Motor neuron (in vitro differentiated cells): ENCODE results near the gene PFN3. TPM values are rescaled to one million over a fixed set of nuclear protein-coding genes. Genes with fewer than 3 reads are reported as not detected.

Source experiments
- ATAC-seq, 8 experiments: fragments of 200-7000 bp; cut with Tn5 transposase; replicated peaks in 6 of 8; 2 replicates each; pipeline ENCODE4 v1.8.0; 2021; ENCODE audit warnings: mild to moderate bottlenecking in 8 of 8, moderate library complexity in 8 of 8
- H3K27ac ChIP-seq, 2 donors: fragments of 250-450 bp; sonication (Bioruptor Pico); 2 replicates each; pipeline ENCODE4 v1.9.0; 2021; ENCODE audit warnings: antibody characterized with exemption in 2 of 2, mild to moderate bottlenecking in 2 of 2, moderate library complexity in 1 of 2
- H3K4me1 ChIP-seq, 2 donors: fragments of 250-450 bp; sonication (Bioruptor Pico); replicated peaks in 1 of 2; 2 replicates each; pipeline ENCODE4 v1.6.1; 2021; ENCODE audit warnings: antibody characterized with exemption in 2 of 2, mild to moderate bottlenecking in 2 of 2, moderate library complexity in 1 of 2
- H3K4me3 ChIP-seq, 5 donors: fragments of 250-450 bp; sonication (Bioruptor Pico); 2 replicates each; pipeline ENCODE4 v1.9.0; 2021; ENCODE audit warnings: antibody characterized with exemption in 5 of 5, mild to moderate bottlenecking in 5 of 5, moderate library complexity in 4 of 5
- WGBS, 10 experiments: fragments of 450-650 bp; shearing (Covaris generic); methylation state at CpG; one replicate each; pipeline ENCODE4 v1.0.0; 2022; 5-methylcytosine and 5-hydroxymethylcytosine counted together
- in situ Hi-C, 9 experiments: fragments of 400-800 bp; cut with MboI; loops; one replicate each; pipeline ENCODE4 v1.15.0; 2021; ENCODE audit warnings: low sequenced_read_pairs in 9 of 9, low pct_unique_long_range_greater_than_20kb in 2 of 9; ENCODE audit not compliant: unreplicated experiment in 9 of 9
- total RNA-seq, 8 experiments: library from RNA; unstranded; fragments of 300-600 nt; gene quantifications; 2 replicates each; pipeline versions ENCODE4 v1.2.3 to v1.2.4, GENCODE V29; 2022

The PFN3 gene
- total RNA-seq, 8 experiments from 2014 or later: 0.92 TPM; not detected in 7

DNA sequence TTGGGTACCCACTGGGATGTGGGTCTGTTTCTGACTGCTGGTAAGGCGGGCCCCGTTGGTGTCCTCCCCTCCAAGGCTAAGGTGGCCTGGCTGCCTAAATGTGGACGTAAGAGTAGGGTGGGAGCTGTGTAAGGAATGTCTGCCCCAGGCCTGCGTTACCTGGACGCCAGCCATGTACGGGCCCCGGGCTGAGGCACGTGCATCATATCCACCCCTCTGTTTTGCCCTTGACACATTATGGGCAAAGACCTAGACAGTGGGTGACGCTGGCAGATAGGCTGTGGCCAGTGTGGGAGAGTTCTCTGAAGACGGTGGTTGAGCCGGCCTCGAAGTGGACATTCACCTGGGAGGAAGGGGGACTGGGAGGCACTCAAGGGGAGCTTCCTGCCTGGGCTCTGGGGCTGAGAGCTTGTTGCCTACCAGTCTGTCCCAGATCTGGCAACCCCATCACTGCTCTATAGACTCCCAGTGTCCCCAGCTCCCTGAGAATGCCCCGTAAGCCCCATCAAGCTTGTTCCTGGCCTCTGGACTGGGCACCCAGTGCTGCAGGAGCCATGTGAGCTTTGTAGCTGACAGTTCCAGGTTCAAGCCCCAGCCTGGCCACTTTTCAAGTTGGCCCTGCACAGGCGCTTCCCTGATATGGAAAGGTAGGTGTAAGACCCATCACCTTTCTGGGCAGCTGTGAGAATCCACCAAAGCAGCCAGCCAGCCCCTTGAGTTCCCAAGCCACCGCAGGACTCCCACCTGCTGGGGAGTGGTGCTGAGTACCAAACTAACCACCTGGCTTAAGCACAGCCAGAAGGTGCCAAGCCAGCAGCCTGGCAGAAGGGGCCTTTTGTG lies 42.9 kb upstream of the PFN3 start:
- peaks cover 18 to 28% of the 10 kb centered on the region in 2 donors for H3K4me1 ChIP-seq
- H3K4me3 ChIP-seq: no peak overlapping the region
- ATAC-seq: no peak
- 100% methylated on average over 1 to 2 of the region's 15 CpGs; no CpG with 5 or more reads in 6 of the 10 experiments for WGBS, 10 experiments
- H3K27ac ChIP-seq: no peak overlapping the region
- in situ Hi-C loops: no loop called here

DNA sequence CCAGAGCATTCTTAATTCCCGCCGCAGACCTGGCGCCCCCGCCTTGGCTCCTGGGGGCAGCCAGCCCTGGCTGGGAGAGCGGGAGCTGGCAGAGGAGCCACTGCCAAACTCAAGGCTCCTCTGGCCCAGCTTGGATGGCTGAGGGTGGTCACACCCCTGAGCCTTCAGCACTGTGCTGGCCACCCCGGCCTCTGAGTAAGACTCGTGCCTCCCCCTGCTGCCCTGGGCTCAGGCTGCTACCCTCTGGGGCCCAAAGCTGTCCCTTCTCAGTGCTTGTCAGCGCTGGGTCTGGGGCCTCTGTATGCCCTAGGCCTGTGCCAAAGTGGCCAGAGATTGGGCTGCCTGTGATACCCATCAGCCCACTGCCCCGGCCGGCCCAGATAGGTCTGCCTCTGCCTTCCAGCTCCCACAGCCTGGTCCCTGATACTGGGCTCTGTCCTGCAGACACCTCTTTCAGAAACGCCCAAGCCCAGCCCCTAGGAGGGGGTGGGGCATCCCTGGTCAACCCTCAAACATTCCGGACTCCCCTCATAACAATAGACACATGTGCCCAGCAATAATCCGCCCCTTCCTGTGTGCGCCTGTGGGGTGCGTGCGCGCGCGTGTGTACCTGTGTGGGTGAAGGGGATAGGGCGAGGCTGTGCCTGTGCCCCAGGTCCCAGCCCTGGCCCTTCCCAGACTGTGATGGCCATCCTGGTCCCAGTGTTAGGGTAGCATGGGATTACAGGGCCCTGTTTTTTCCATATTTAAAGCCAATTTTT lies 41.8 kb upstream of the PFN3 start:
- Histone ChIP-seq H3K4me3 (no peak overlapping the region), H3K27ac (no peak overlapping the region), H3K4me1 (peaks cover 7 to 17% of the 10 kb centered on the region in 2 donors)
- no peak for ATAC-seq
- 60 to 100% (median 90%) methylated on average over 1 to 4 of the region's 20 CpGs; no CpG with 5 or more reads in 7 of the 10 experiments for WGBS, 10 experiments
- in situ Hi-C loops: no loop called here

DNA sequence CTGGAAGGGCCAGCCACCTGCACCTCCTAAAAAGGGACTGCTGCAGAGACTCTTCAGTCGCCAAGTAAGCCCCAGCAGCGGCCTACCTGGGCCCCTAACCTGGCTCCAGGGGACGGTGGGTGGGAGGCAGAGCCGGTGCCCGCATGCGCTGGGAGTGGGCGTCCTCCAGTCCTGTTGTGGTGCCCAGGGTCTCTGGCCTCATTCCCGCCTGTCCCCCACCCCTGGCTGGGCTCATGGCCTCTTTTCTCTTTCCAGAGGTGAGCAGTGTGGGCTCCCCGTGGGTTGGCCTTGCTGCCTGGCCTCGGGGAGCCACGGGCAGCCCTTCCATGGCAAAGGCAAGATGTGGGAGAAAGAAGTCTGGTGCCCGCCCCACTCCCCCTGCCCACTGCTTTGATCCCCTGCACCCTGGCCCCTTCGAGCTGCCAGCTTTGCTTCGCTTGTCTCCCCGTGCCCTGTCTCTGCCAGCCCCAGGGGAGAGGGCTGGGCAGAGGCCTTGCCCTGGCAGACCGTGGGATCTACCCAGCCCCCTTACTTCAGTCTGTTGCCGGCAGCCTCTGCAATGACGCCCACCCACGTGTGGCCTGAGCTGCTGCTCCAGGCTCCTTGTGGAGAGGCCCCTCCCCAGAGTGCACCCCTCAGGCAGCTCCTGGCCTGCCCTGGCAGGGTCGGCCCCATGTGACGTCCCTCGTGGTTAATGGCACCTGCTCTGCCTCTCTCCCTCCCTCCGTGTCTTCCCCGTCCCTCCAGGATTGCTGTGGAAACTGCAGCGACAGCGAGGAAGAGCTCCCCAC lies 40.7 kb upstream of the PFN3 start:
- peak in 5 of 8 experiments; percentile 22 to 52 (median 39) for ATAC-seq
- no peak overlapping the region for H3K27ac ChIP-seq
- peaks cover 6 to 15% of the 10 kb centered on the region in 2 donors for H3K4me1 ChIP-seq
- in situ Hi-C loops: no loop called here
- H3K4me3 ChIP-seq: no peak overlapping the region
- 80 to 100% methylated on average over 1 to 4 of the region's 26 CpGs; no CpG with 5 or more reads in 8 of the 10 experiments for whole genome bisulfite sequencing, 10 experiments

DNA sequence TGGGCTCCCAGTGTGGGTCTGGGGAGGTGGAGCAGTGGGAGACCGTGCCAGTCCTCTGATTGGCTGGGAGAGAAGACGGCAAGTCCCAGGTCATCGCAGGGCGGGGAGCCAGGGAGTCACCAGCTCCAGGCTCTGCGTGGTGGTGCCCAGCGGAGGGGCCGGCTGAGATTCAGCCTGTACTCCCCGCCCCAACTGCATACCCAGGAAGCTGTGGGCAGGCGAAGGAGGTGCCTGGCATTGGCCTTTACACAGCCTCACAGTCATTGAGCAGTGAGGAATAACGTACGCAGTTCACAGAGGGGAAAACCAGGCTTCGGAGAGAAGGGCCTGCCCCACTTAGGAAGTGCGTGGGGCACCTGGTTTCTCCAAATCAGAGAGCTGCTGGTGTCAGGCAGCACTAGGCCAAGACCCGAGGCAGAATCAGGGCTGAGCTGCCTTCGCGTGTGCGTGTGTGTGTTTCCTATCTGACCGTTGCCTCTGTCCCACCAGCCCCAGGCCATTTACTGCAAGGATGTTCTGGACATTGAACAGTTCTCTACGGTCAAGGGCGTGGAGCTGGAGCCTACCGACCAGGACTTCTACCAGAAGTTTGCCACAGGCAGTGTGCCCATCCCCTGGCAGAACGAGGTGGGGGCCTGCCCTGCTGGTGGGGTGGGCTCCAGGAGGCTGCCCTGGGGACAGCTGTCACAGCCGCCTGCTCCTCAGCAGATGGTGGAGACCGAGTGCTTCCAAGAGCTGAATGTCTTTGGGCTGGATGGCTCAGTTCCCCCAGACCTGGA lies 39.9 kb upstream of the PFN3 start:
- ATAC-seq: no peak
- WGBS, 10 experiments: 20 to 100% (median 92%) methylated on average over 1 to 14 of the region's 24 CpGs; no CpG with 5 or more reads in 4 of the 10 experiments
- Histone ChIP-seq H3K27ac (no peak overlapping the region), H3K4me3 (no peak overlapping the region), H3K4me1 (peaks cover 1 to 11% of the 10 kb centered on the region in 2 donors)
- in situ Hi-C loops: no loop called here

DNA sequence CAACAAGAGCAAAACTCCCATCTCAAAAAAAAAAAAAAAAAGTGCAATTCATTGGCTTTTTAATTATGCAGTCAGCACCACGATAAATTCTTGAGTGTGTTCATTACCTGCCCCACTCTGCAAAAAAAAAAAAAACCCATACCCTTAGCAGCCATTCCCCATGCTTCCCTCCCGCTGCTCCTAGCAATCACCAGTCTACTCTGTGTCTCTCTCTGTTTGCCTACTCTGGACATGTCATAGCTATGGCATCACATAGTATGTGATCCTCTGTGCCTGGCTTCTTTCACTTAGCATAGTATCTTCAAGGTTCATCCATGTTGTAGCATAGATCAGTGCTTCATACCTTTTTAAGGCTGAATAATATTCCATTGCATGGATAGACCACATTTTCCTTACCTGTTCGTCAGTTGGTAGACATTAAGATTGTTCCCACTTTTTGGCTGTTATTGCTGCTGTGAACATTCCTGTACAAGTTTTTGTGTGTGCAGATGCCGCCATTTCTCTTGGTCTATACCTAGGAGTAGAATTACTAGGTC lies 39.1 kb upstream of the PFN3 start:
- Histone ChIP-seq H3K27ac (no peak overlapping the region), H3K4me3 (no peak overlapping the region), H3K4me1 (peaks cover 0 to 4% of the 10 kb centered on the region in 2 donors)
- ATAC-seq: no peak
- WGBS, 10 experiments: 80 to 100% (median 99%) methylated on average over 2 to 4 of the region's 4 CpGs; no CpG with 5 or more reads in 2 of the 10 experiments
- in situ Hi-C loops: no loop called here

DNA sequence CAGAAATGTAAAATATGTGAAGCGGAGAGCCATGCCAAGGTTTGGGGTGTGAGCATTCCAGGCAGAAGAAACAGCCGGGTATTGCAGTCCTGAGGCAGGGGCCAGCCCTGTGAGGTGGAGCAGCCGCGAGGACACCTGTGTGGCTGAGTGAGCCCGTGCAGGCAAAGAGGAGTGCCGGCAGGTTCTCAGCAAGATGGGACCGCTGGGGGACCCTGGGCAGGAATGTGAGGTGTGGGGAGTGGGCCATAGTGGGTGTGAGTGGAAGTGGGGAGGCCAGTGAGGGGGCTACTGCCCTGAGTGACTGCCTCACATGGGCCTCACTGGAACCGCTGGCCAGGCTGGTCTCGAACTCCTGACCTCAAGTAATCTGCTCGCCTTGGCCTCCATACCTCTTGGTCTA lies 38.0 kb upstream of the PFN3 start:
- in situ Hi-C loops: no loop called here

DNA sequence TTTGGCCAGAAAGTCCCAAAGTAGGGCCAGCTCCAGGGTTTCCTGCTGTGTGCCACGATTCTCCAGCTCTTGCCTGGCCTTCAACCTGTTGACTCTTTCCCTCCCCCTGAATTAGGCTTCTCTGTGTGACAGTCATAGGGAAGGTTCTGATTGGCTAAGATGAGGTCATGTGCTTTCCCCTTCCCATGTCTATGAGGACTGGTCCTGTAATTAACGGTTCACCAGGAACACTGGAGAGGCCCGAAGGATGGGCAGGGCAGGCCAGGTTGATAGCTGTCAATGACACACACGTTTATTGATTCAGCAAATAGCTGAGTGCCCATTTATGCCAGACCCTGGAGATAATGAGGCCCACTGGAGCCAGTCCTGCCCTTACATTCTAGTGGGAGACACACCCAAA lies 37.2 kb upstream of the PFN3 start:
- Histone ChIP-seq H3K4me3 (no peak overlapping the region), H3K27ac (no peak overlapping the region), H3K4me1 (no peaks in the 10 kb centered on the region)
- ATAC-seq: no peak
- in situ Hi-C loops: no loop called here
- 60% methylated on average over 1 of the region's 4 CpGs; no CpG with 5 or more reads in 9 of the 10 experiments for WGBS, 10 experiments

More for the DNA sequence above, 38.0 kb upstream of the PFN3 start:
- ATAC-seq: no peak
- Histone ChIP-seq H3K4me3 (no peak overlapping the region), H3K27ac (no peak overlapping the region), H3K4me1 (no peaks in the 10 kb centered on the region)
- 87 to 100% (median 100%) methylated on average over 1 to 7 of the region's 10 CpGs; no CpG with 5 or more reads in 3 of the 10 experiments for WGBS, 10 experiments

DNA sequence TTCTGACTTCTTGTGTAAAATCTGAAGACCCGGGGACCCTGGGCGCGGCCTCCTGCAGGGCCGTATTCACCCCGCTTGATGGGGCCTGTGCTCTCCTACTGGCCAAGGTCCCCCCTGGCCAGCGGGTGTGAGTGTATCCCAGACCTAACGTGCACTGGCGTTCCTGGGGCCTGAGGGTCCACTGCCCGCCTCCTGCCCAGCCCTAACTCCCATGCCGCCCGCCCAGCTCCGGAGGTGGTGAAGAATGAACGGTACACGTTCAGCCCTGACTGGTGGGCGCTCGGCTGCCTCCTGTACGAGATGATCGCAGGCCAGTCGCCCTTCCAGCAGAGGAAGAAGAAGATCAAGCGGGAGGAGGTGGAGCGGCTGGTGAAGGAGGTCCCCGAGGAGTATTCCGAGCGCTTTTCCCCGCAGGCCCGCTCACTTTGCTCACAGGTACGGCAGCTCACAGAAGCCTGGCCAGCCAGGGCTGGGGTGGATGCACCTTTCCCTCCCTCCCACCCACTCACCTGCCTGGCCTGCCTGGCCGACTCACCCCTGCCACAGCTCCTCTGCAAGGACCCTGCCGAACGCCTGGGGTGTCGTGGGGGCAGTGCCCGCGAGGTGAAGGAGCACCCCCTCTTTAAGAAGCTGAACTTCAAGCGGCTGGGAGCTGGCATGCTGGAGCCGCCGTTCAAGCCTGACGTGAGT lies 35.5 kb upstream of the PFN3 start:
- in situ Hi-C loops: no loop called here

DNA sequence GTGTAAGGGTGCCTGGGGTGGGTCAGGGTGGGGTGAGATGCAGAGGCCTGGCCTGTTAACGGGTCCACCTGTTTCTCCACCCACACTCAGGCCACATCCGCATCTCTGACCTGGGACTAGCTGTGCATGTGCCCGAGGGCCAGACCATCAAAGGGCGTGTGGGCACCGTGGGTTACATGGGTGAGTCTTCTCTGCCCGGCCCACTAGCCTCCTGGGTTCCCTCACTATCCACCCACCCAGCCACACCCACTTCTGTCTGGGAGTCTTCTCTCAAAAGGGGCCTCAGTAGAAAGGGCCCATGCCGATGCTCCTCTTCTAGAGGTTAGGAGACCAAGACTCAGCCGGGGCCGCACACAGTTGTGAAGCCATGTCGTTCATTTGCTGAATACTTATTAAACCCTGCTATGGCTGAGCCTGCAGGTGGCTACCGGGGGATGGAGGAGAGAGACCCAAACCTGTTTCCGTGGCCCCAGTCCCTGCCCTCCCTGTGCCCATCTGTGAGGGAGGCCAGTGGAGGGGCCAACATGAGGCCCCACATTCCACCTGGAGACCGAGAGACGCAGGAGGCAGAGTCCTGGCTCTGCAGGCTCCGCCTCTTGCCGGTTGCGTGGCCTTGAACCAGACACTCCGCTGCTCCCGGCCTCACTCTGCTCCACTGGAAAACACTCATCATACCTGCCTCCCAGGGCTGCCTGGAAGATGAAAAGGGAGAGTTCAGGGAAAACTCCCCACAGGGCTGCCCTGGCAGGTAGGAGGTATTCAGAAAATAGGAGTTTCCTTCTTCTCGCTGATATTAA lies 34.7 kb upstream of the PFN3 start:
- Histone ChIP-seq H3K27ac (no peak overlapping the region), H3K4me3 (no peak overlapping the region), H3K4me1 (no peaks in the 10 kb centered on the region)
- WGBS, 10 experiments: 75 to 100% (median 93%) methylated on average over 1 to 11 of the region's 20 CpGs; no CpG with 5 or more reads in 3 of the 10 experiments
- ATAC-seq: no peak
- in situ Hi-C loops: no loop called here

More for the DNA sequence above, 35.5 kb upstream of the PFN3 start:
- 73 to 100% (median 100%) methylated on average over 1 to 11 of the region's 37 CpGs; no CpG with 5 or more reads in 3 of the 10 experiments for WGBS, 10 experiments
- ATAC-seq: no peak
- Histone ChIP-seq H3K27ac (no peak overlapping the region), H3K4me3 (no peak overlapping the region), H3K4me1 (no peaks in the 10 kb centered on the region)

DNA sequence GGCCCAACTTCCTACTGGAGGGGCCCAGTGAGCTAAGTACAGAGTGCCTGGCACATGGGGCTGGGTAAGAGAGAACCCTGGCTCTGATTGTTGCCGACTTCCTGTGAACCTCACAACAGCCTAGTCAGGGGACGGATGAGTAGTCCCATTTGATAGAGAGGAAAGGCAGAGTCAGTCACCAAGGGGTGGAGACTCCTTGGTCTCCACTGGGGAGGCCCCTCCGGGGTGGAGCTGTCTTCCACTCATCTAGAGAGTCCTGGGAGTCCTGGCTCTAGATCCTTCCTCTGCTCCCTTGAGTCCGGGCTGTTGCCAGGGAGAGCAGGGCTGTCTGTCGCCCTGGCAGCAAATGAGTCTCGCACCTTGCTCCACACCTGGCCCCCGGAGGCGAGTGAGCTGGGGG lies 34.0 kb upstream of the PFN3 start:
- in situ Hi-C loops: no loop called here
- H3K4me1 ChIP-seq: peaks cover 0 to 2% of the 10 kb centered on the region in 2 donors
- H3K27ac ChIP-seq: no peak overlapping the region
- ATAC-seq: peak in 2 of 8 experiments; percentile 17 to 31
- WGBS, 10 experiments: 79 to 100% (median 89%) methylated on average over 1 to 5 of the region's 8 CpGs; no CpG with 5 or more reads in 5 of the 10 experiments
- H3K4me3 ChIP-seq: no peak overlapping the region

DNA sequence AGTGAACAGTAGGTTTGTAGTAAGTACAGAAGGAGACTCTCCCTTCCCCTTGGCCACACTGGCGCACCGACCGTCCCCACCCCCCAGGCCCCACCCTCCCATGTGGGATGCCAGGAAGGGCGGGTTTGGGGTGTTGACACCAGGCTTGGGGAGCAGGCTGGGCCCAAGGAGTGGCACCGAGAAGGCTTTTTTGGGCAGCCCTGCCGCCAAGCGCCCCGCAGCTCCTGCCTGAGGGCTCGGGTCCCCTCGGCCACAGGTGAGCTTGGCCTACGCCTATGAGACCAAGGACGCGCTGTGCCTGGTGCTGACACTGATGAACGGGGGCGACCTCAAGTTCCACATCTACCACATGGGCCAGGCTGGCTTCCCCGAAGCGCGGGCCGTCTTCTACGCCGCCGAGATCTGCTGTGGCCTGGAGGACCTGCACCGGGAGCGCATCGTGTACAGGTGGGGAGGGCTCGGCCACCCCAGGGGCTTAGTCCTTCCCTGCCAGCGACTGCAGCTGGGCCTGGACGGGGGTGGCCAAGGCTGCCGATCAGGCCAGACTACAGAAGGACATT lies 33.3 kb upstream of the PFN3 start:
- WGBS, 10 experiments: 64 to 97% (median 92%) methylated on average over 3 to 9 of the region's 29 CpGs; no CpG with 5 or more reads in 7 of the 10 experiments
- Histone ChIP-seq H3K4me1 (peaks cover 0 to 9% of the 10 kb centered on the region in 2 donors), H3K4me3 (no peak overlapping the region), H3K27ac (no peak overlapping the region)
- in situ Hi-C loops: no loop called here
- ATAC-seq: no peak
